HAP-1 (cell line): ENCODE measurements around the gene TP73.
"Not testable (repeated sequence)": the region's sequence is repeated elsewhere in the genome, so short reads cannot be mapped to it uniquely, and the experiment has no call there.

ENCODE experiments used
- DNase-seq, 2 experiments: peaks; one replicate each; pipeline ENCODE4 v3.0.0-alpha.2; 2016 to 2020; ENCODE audit warnings: low spot score in 2 of 2
- H3K27me3 ChIP-seq: fragments of 250-450 bp; sonication (Bioruptor Pico); 2 replicates; pipeline ENCODE4 v1.5.1; 2020; ENCODE audit warnings: low read depth, mild to moderate bottlenecking, moderate library complexity
- H3K36me3 ChIP-seq: fragments of 250-450 bp; sonication (Bioruptor Pico); replicated peaks from 2 replicates; pipeline ENCODE4 v1.5.1; 2020; ENCODE audit warnings: mild to moderate bottlenecking
- H3K4me1 ChIP-seq: fragments of 250-450 bp; sonication (Bioruptor Pico); 2 replicates; pipeline ENCODE4 v1.5.1; 2020; ENCODE audit warnings: mild to moderate bottlenecking
- H3K4me3 ChIP-seq: fragments of 250-450 bp; sonication (Bioruptor Pico); 2 replicates; pipeline ENCODE4 v1.5.1; 2020; ENCODE audit warnings: mild to moderate bottlenecking, moderate library complexity
- H3K9me3 ChIP-seq: fragments of 250-450 bp; sonication (Bioruptor Pico); 2 replicates; pipeline ENCODE4 v1.5.1; 2020; ENCODE audit warnings: mild to moderate bottlenecking, moderate library complexity
- in situ Hi-C: fragments of 300-500 bp; cut with MboI; formaldehyde crosslinking; loops from 3 replicates; pipeline ENCODE4 v1.14.3; 2020; ENCODE audit warnings: low sequenced_read_pairs, inconsistent platforms, mixed read lengths

Gene TP73

GRCh38 chr1:3611170-3612019, 40.9 kb upstream of the TP73 start, which contains the start of gene MEGF6:
MEGF6 (minus strand) TSS chr1:3611508; CDS start chr1:3611268, 240 bp downstream.
- in situ Hi-C loops = no loop called here

GRCh38 chr1:3612123-3612522, 40.2 kb upstream of the TP73 start:
- peak overlapping the region; percentile 32 for H3K4me3 ChIP-seq

More at GRCh38 chr1:3611170-3612019, 40.9 kb upstream of the TP73 start, which contains the start of gene MEGF6:
- peak; percentile 88 to 99 for DNase-seq
- Histone ChIP-seq H3K36me3 (no peaks in the 10 kb centered on the region), H3K27me3 (peaks cover 5% of the 10 kb centered on the region; the same call in 1 of the 2 replicates), H3K4me3 (peak within 1 kb of the TSS; percentile 45), H3K4me1 (peaks cover 4% of the 10 kb centered on the region; the same call in 1 of the 2 replicates), H3K9me3 (no peaks in the 10 kb centered on the region; the same call in 1 of the 2 replicates)

GRCh38 chr1:3614755-3615742, 37.3 kb upstream of the TP73 start:
- Histone ChIP-seq H3K27me3 (peaks cover 5% of the 10 kb centered on the region; the same call in 1 of the 2 replicates), H3K4me3 (no peak overlapping the region), H3K36me3 (no peaks in the 10 kb centered on the region), H3K9me3 (no peaks in the 10 kb centered on the region; the same call in 1 of the 2 replicates), H3K4me1 (peaks cover 4% of the 10 kb centered on the region; the same call in 1 of the 2 replicates)
- in situ Hi-C loops = no loop called here
- DNase-seq = peak in 1 of 2 experiments; percentile 55

More at GRCh38 chr1:3612123-3612522, 40.2 kb upstream of the TP73 start:
- Histone ChIP-seq H3K27me3 (peaks cover 5% of the 10 kb centered on the region; the same call in 1 of the 2 replicates), H3K4me1 (peaks cover 4% of the 10 kb centered on the region; the same call in 1 of the 2 replicates), H3K9me3 (no peaks in the 10 kb centered on the region; the same call in 1 of the 2 replicates), H3K36me3 (no peaks in the 10 kb centered on the region)
- in situ Hi-C loops = no loop called here
- DNase-seq = no peak

GRCh38 chr1:3616861-3617260, 35.5 kb upstream of the TP73 start:
- Histone ChIP-seq H3K4me1 (peaks cover 3% of the 10 kb centered on the region; the same call in 1 of the 2 replicates), H3K36me3 (no peaks in the 10 kb centered on the region), H3K27me3 (peaks cover 5% of the 10 kb centered on the region; the same call in 1 of the 2 replicates), H3K9me3 (no peaks in the 10 kb centered on the region; the same call in 1 of the 2 replicates), H3K4me3 (no peak overlapping the region)
- DNase-seq = no peak
- in situ Hi-C loops = no loop called here

- Histone ChIP-seq H3K4me1 (no peaks in the 10 kb centered on the region), H3K9me3 (no peaks in the 10 kb centered on the region), H3K36me3 (no peaks in the 10 kb centered on the region), H3K27me3 (0 out of 2 replicates have a peak, but pooled peaks cover 2% of the 10 kb centered on the region), H3K4me3 (no peak overlapping the region)
- no peak for DNase-seq
- in situ Hi-C loops = no loop called here
Measured at GRCh38 chr1:3617806-3618345, 34.4 kb upstream of the TP73 start.

- H3K9me3 ChIP-seq = no peaks in the 10 kb centered on the region
- no peaks in the 10 kb centered on the region for H3K36me3 ChIP-seq
- H3K4me1 ChIP-seq = no peaks in the 10 kb centered on the region
- DNase-seq = no peak
- H3K4me3 ChIP-seq = no peak overlapping the region
- H3K27me3 ChIP-seq = 0 out of 2 replicates have a peak, but pooled peaks cover 2% of the 10 kb centered on the region
- in situ Hi-C loops = no loop called here
Measured at GRCh38 chr1:3618531-3618880, 33.8 kb upstream of the TP73 start.

GRCh38 chr1:3618881-3619671, 33.2 kb upstream of the TP73 start:
- Histone ChIP-seq H3K36me3 (no peaks in the 10 kb centered on the region), H3K4me3 (no peak overlapping the region), H3K9me3 (no peaks in the 10 kb centered on the region), H3K4me1 (no peaks in the 10 kb centered on the region; the same call in 1 of the 2 replicates), H3K27me3 (0 out of 2 replicates have a peak, but pooled peaks cover 2% of the 10 kb centered on the region)
- DNase-seq = peak; percentile 65 to 82
- in situ Hi-C loops = no loop called here

- H3K9me3 ChIP-seq = no peaks in the 10 kb centered on the region
- no peak for DNase-seq
- no peaks in the 10 kb centered on the region; the same call in 1 of the 2 replicates for H3K4me1 ChIP-seq
- H3K27me3 ChIP-seq = no peaks in the 10 kb centered on the region
- H3K36me3 ChIP-seq = no peaks in the 10 kb centered on the region
- no peak overlapping the region for H3K4me3 ChIP-seq
- in situ Hi-C loops = loop anchor here (5.0 kb wide), 2 partner anchors 53 to 168 kb away; partner anchors contain the start of gene ARHGEF16
Measured at GRCh38 chr1:3620708-3621107, 31.6 kb upstream of the TP73 start.

- peak in 1 of 2 experiments; percentile 39 for DNase-seq
- not testable (repeated sequence) for H3K27me3 ChIP-seq, H3K36me3 ChIP-seq, H3K9me3 ChIP-seq, H3K4me1 ChIP-seq, H3K4me3 ChIP-seq
- in situ Hi-C loops = loop anchor here (5.0 kb wide), 2 partner anchors 54 to 169 kb away; partner anchors contain the start of gene ARHGEF16
Measured at GRCh38 chr1:3621151-3621671, 31.1 kb upstream of the TP73 start.

- H3K4me1 ChIP-seq, H3K27me3 ChIP-seq: not testable (repeated sequence)
- in situ Hi-C loops = loop anchor here (5.0 kb wide), 2 partner anchors 55 to 170 kb away; partner anchors contain the start of gene ARHGEF16
Measured at GRCh38 chr1:3622102-3622501, 30.2 kb upstream of the TP73 start.

GRCh38 chr1:3623441-3624199, 28.7 kb upstream of the TP73 start:
- Histone ChIP-seq H3K36me3 (peaks cover 5% of the 10 kb centered on the region; the same call in 1 of the 2 replicates), H3K4me1 (no peaks in the 10 kb centered on the region; the same call in 1 of the 2 replicates), H3K27me3 (no peaks in the 10 kb centered on the region), H3K4me3 (peak overlapping the region; percentile 93), H3K9me3 (no peaks in the 10 kb centered on the region)
- in situ Hi-C loops = loop anchor here (5.0 kb wide), 2 partner anchors 56 to 171 kb away; partner anchors contain the start of gene ARHGEF16
- no peak for DNase-seq

More at GRCh38 chr1:3622102-3622501, 30.2 kb upstream of the TP73 start:
- not testable (repeated sequence) for H3K4me3 ChIP-seq, H3K36me3 ChIP-seq, DNase-seq, H3K9me3 ChIP-seq
